ENCODE results near the gene PDE6A. TPM values are rescaled to one million over a fixed set of nuclear protein-coding genes. Genes with fewer than 3 reads are reported as not detected.

The PDE6A gene
- total RNA-seq, 1 donor = not detected

DNA sequence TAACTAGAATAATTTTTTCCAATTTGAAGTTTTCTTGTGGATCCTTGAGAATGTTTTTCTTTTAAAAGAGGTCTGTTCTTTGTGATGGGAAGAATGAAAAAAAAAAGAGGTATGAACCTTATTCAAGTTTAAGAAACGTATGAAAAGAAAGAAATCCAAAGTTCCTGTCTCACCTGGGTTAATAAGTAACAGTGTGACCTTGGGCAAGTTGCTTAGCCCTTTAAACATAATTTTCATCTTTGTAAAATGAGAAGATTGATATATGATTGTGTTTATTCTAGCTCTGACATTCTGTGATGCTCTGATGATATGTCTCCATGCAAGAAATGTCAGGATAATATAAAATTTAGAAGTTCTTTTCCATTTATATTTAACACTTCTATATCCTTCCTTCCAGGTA is 35.3 kb upstream of the PDE6A start:
- DNase-seq (ENCODE audit: low read depth) = no peak
- TF ChIP-seq, protein P1, sequence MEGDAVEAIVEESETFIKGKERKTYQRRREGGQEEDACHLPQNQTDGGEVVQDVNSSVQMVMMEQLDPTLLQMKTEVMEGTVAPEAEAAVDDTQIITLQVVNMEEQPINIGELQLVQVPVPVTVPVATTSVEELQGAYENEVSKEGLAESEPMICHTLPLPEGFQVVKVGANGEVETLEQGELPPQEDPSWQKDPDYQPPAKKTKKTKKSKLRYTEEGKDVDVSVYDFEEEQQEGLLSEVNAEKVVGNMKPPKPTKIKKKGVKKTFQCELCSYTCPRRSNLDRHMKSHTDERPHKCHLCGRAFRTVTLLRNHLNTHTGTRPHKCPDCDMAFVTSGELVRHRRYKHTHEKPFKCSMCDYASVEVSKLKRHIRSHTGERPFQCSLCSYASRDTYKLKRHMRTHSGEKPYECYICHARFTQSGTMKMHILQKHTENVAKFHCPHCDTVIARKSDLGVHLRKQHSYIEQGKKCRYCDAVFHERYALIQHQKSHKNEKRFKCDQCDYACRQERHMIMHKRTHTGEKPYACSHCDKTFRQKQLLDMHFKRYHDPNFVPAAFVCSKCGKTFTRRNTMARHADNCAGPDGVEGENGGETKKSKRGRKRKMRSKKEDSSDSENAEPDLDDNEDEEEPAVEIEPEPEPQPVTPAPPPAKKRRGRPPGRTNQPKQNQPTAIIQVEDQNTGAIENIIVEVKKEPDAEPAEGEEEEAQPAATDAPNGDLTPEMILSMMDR (IDR thresholded peaks at IDR 0.05; ENCODE audit: insufficient read depth, low read length) = no peak
- no peak overlapping the region for H3K4me3 ChIP-seq (ENCODE audit: low read depth, low read length)

DNA sequence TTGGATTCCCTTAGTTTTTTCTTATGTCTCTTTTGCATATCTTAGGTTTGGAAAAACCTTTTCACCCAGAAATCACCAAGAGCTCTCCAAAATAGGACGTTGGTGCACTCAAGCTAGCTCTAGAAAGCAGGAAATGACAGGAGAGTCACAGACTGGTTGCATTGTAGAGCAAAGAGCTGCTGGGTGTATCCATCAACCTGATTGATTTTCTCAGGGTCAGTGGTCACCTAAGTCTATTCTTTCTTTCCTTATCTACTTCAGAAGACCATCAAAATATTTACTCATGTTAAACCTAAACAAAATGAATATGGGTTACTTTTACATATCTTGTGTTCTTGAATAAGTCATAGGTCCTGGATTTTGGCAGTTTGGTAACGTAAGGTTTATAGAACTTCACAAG is 30.8 kb upstream of the PDE6A start:
- no peak overlapping the region for H3K4me3 ChIP-seq (ENCODE audit: low read depth, low read length)
- TF ChIP-seq, protein P1 (IDR thresholded peaks at IDR 0.05; ENCODE audit: insufficient read depth, low read length) = no peak
- DNase-seq (ENCODE audit: low read depth) = no peak

DNA sequence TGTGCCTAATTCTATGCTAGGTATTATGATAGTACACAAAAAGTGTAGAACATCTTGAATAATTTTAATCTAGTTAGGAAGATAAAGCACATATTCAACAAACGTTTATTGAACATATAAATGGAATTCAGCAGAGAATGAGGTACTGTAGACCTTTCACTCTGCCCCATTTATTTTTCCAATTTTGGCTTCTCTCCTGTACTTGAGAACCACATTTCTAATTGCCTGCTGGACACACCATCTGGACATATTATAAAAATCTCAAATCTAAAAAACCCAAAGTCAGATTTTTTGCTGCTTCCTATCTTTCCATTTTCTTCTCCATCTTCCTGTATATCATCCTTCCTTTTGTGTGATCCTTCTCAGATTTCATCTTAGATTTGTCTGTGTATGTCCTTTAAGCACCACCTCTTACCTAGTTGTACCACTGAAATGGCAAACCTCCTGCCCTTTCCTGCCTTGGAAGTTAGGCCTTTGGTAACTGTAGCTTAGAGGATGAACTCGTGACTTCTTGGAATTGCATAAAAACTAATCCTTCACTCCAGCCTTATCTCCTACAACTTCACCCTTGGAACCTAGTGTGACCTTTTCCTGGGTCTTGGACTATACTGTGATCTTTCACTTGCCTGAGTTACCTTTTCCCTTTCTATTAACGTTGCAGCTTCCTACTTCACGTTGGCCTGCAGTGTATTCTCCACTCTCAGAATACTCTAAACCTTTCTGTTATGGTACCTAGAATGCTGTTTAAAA is 24.8 kb upstream of the PDE6A start:
- H3K4me3 ChIP-seq (ENCODE audit: low read depth, low read length) = no peak overlapping the region
- DNase-seq (ENCODE audit: low read depth) = no peak
- TF ChIP-seq, protein P1 (IDR thresholded peaks at IDR 0.05; ENCODE audit: insufficient read depth, low read length) = no peak

DNA sequence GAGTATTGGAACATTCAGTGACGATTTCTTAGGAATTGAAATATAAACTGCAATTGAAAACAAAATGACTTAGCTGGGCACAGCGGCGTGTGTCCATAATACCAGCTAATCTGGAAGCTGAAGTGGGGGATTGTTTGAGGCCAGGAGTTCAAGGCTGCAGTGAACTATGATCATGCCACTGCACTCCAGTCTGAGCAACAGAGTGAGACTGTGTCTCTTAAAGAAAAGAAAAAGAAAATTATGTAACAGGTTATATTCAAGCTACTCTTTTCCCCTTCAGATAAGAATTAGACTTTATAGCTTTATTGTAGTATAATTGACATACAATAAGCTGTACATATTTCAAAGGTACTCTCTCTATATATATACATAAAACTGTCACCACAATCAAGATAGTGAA is 22.4 kb upstream of the PDE6A start:
- no peak overlapping the region for H3K4me3 ChIP-seq (ENCODE audit: low read depth, low read length)
- no peak for DNase-seq (ENCODE audit: low read depth)
- TF ChIP-seq, protein P1 (IDR thresholded peaks at IDR 0.05; ENCODE audit: insufficient read depth, low read length) = no peak

GRCh38 chr5:149963729-149964128 is 19.1 kb upstream of the PDE6A start:
- H3K4me3 ChIP-seq (ENCODE audit: low read depth, low read length) = no peak overlapping the region
- no peak for DNase-seq (ENCODE audit: low read depth)
- TF ChIP-seq, protein P1 (IDR thresholded peaks at IDR 0.05; ENCODE audit: insufficient read depth, low read length) = no peak

GRCh38 chr5:149962601-149963300 is 18.2 kb upstream of the PDE6A start:
- TF ChIP-seq, protein P1 (IDR thresholded peaks at IDR 0.05; ENCODE audit: insufficient read depth, low read length) = no peak
- DNase-seq (ENCODE audit: low read depth) = no peak
- no peak overlapping the region for H3K4me3 ChIP-seq (ENCODE audit: low read depth, low read length)

Measured in fibroblast of the aortic adventitia (primary cell).